ACHN (cell line): Measurements from ENCODE around the gene DENND4C.
"Not testable (repeated sequence)": the region's sequence is repeated elsewhere in the genome, so short reads cannot be mapped to it uniquely, and the experiment has no call there.

Experiments used
- DNase-seq: peaks from one replicate; pipeline ENCODE4 v3.0.0-alpha.2; 2015
- in situ Hi-C: cut with HindIII; loops from 2 replicates; pipeline ENCODE4 v1.10.0; 2017; ENCODE audit warnings: low sequenced_read_pairs, low pct_ligation_motif_present, low pct_unique_long_range_greater_than_20kb

The DENND4C gene

DNA sequence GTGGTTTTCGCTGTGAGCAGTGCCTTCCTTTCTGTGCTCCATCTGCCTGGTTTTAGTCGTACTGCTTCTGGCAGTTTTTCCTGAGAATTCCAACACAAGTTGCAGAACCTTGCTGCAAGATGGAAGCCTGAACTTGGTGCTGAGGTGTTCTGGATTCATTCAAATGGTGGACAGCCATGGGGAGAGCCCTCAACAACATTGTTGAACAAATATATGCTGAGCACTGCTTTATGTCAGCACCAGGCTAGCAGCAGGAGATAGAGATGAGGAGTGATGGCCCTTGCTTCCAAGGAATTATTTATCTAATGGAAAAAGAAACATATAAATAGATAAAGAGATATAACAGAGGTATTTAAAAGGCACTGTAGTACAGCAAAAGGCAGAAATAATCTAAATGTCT is 156.8 kb downstream of the DENND4C start:
- DNase-seq = no peak
- in situ Hi-C loops = no loop called here

DNA sequence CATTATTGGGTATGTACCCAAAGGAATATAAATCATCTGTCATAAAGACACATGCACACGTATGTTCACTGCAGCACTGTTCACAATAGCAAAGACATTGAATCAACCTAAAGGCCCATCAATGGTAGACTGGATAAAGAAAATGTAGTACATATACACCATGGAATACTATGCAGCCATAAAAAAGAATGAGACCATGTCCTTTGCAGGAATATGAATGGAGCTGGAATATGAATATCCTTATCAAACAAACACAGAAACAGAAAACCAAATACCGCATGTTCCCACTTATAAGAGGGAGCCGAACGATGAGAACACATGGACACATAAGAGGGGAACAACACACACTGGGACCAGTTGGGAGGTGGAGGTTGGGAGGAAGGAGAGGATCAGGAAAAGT is 159.0 kb downstream of the DENND4C start:
- in situ Hi-C loops, DNase-seq: not testable (repeated sequence)

DNA sequence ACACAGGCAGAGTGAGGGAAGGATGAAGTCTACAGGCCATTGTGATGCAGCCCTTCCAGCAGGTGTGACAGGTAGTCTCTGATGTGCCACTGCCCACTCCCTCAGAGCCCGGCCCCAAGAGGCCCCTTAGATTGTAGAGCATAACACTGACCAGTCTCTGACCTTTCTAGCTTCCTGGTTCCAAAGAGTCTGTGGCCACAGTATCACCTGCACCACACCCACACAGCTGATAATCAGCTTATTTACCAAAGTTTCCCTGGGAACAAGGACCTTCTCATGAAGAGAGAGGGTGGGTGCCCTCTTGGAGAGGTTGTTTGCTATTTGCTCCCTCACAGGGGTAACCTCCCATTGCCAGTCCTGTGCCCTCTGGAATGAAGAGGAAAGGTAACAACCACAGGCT is 167.4 kb downstream of the DENND4C start:
- DNase-seq = no peak
- in situ Hi-C loops = no loop called here

GRCh38 chr9:19403231-19403630 is 172.7 kb downstream of the DENND4C start:
- in situ Hi-C loops, DNase-seq: not testable (repeated sequence)

DNA sequence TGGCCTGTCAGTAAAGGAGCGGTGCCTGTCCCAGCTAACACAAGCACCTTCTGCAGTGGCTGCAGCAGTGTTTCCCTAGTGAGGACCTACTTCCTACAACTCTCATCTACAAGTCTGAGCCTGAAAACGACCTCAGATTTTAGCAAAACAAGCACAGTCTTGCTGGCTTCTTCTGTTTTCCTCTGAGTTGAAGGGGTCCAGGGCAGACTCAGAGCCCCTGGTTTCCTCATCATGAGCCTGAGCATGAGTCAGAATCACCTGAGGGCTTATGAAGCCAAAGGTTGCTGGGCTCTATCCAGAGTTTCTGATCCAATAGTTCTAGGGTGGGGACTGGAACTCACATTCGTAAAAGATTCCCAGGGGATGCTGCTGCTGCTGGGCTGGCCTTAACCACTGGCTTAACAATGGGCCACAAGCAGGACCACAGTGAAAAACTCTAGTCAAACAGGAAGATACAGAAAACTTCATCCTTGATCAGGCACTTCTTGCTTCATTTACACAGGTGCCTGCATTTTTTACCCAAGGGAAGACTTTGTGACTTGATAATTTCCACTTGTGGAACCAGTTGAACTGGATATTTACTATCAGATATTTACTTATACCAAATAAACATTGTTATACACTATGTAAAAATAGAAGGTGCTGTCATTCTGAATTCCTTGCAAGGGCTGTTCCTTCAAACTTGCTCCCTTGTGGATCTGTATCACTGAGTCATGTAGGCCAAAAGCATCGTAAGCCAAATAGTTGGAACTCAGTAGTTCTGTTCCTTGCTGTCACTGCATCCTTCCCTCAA is 174.0 kb downstream of the DENND4C start:
- no peak for DNase-seq
- in situ Hi-C loops = no loop called here

GRCh38 chr9:19405771-19406170 is 175.3 kb downstream of the DENND4C start:
- in situ Hi-C loops = no loop called here
- no peak for DNase-seq

DNA sequence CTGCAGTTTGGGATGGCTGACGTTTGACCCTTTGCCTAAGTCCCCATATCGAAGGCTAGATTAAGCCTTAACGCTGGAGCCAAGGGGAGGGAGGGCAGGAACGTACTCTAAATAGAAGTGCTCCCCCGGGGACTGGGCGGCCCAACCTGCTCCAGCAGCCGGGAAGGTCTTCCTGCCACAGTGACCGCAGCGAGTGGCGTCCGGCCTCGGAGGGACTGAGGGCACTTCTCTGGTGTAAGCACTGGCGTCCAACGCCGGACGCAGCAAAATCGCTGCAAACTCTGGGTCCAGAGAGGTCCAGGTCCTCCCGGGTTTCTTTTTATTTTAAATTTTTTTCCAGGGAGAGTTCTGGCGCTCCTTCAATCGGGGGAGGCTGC is 177.8 kb downstream of the DENND4C start:
- in situ Hi-C loops = no loop called here
- DNase-seq = no peak

- DNase-seq = peak; percentile 90
- in situ Hi-C loops = no loop called here
Observed at GRCh38 chr9:19408693-19409400, 178.4 kb downstream of the DENND4C start, which contains the start of gene ACER2. Gene ACER2, plus strand, starts transcription at chr9:19409009. Its CDS starts 76 bp downstream, at chr9:19409085.

- in situ Hi-C loops = no loop called here
- peak; percentile 19 for DNase-seq
Observed at GRCh38 chr9:19409401-19410194, 179.1 kb downstream of the DENND4C start.

GRCh38 chr9:19410195-19410503 is 179.7 kb downstream of the DENND4C start:
- in situ Hi-C loops = no loop called here
- DNase-seq = no peak

DNA sequence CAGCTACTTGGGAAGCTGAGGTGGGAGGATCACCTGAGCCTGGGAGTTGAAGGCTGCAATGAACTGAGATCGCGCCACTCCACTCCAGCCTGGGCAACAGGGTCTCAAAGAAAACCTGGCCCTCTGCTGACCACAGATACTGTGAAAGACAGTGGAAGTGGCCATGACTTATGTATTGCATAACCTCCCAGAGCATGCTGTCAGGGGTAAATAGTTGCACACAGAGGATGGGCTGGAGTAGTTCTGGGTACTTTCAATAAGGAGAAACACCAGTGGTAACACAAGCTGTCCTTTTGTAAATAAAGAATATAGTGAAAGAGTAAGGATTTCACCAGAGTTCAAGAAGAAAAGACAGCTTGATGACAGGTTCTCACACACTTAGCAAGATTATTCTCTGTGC is 180.1 kb downstream of the DENND4C start:
- in situ Hi-C loops = no loop called here
- DNase-seq = no peak

DNA sequence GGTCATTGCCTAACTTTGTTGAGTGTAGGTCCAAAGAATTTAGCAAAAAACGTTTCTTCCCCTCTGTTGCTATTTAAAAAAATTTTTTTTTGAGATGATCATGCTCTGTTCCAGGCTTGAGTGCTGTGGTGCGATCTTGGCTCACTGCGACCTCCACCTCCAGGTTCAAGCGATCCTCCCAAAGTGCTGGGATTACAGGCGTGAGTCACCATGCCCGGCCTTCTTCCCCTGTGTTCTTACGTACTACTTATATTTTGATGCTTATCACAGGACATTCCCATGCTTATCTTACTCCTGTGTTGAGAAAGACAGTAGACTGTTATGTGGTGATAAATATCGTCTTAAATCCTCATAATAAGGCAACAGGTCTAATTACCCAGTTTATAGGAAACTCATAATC is 180.8 kb downstream of the DENND4C start:
- in situ Hi-C loops = no loop called here
- DNase-seq = no peak

DNA sequence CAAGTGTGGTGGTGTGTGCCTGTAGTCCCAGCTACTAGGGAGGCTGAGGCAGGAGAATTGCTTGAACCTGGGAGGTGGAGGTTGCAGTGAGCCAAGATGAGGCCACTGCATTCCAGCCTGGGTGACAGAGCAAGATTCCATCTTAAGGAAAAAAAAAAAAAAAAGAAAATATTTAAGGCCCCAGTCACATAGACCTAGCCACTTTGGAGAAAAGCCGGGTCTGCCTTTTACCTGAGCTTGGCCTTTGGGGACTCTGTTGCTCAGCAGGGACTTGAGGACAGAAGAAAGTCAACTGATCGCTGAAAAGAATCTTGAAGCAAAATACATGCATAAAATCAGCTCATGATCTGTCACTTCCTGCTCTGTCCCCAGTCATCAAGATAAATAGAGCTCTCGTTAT is 183.0 kb downstream of the DENND4C start:
- in situ Hi-C loops = not testable (repeated sequence)

GRCh38 chr9:19416143-19416542 is 185.7 kb downstream of the DENND4C start:
- in situ Hi-C loops = no loop called here

More for the DNA sequence above, 183.0 kb downstream of the DENND4C start:
- not testable (repeated sequence) for DNase-seq

GRCh38 chr9:19420877-19421276 is 190.4 kb downstream of the DENND4C start:
- no peak for DNase-seq
- in situ Hi-C loops = no loop called here

More at GRCh38 chr9:19416143-19416542, 185.7 kb downstream of the DENND4C start:
- no peak for DNase-seq
